ENCODE results near the gene SGIP1. TPM values are rescaled to one million over a fixed set of nuclear protein-coding genes. Genes with fewer than 3 reads are reported as not detected.

The SGIP1 gene
- total RNA-seq, 1 donor from 2014 or later = not detected

GRCh38 chr1:66532798-66533783 lies 862 bp upstream of the SGIP1 start:
- Mint-ChIP-seq H3K4me3 (peak overlapping the region; percentile 77), H3K27ac (no peak overlapping the region), H3K27me3 (peaks cover 35% of the 10 kb centered on the region), H3K4me1 (peaks cover 24% of the 10 kb centered on the region), H3K36me3 (ENCODE audit: low read depth) (no peaks in the 10 kb centered on the region), H3K9me3 (no peaks in the 10 kb centered on the region)
- ChIA-PET POLR2A (no interaction called here), CTCF (no interaction called here)
- intact Hi-C loops (cut with micrococcal nuclease) = no loop called here
- TF ChIP-seq CTCF (IDR thresholded peaks at IDR 0.05) = no peak
- DNase-seq = no peak
- ATAC-seq (ENCODE audit: low read depth) = no peak

GRCh38 chr1:66535061-66535460 lies 1.1 kb downstream of the SGIP1 start:
- no peak for DNase-seq
- H3K27ac Mint-ChIP-seq = no peak overlapping the region
- ChIA-PET CTCF (no interaction called here), POLR2A (no interaction called here)
- H3K4me1 Mint-ChIP-seq = peaks cover 24% of the 10 kb centered on the region
- ATAC-seq (ENCODE audit: low read depth) = no peak
- H3K9me3 Mint-ChIP-seq = no peaks in the 10 kb centered on the region
- no peaks in the 10 kb centered on the region for H3K36me3 Mint-ChIP-seq (ENCODE audit: low read depth)
- no peak overlapping the region for H3K4me3 Mint-ChIP-seq
- intact Hi-C loops (cut with micrococcal nuclease) = no loop called here
- H3K27me3 Mint-ChIP-seq = peaks cover 31% of the 10 kb centered on the region
- no peak for TF ChIP-seq CTCF (IDR thresholded peaks at IDR 0.05)

GRCh38 chr1:66535853-66536252 lies 1.9 kb downstream of the SGIP1 start:
- TF ChIP-seq CTCF (IDR thresholded peaks at IDR 0.05) = no peak
- Mint-ChIP-seq H3K27ac (no peak overlapping the region), H3K4me3 (no peak overlapping the region), H3K36me3 (ENCODE audit: low read depth) (no peaks in the 10 kb centered on the region), H3K9me3 (no peaks in the 10 kb centered on the region), H3K4me1 (peaks cover 24% of the 10 kb centered on the region), H3K27me3 (peaks cover 31% of the 10 kb centered on the region)
- ChIA-PET POLR2A (no interaction called here), CTCF (no interaction called here)
- DNase-seq (no peak), ATAC-seq (ENCODE audit: low read depth) (no peak)
- intact Hi-C loops (cut with micrococcal nuclease) = no loop called here

GRCh38 chr1:66537718-66538117 lies 3.8 kb downstream of the SGIP1 start:
- H3K4me1 Mint-ChIP-seq = peaks cover 13% of the 10 kb centered on the region
- H3K4me3 Mint-ChIP-seq = no peak overlapping the region
- H3K27me3 Mint-ChIP-seq = peaks cover 19% of the 10 kb centered on the region
- H3K9me3 Mint-ChIP-seq = no peaks in the 10 kb centered on the region
- H3K27ac Mint-ChIP-seq = no peak overlapping the region
- ChIA-PET CTCF (no interaction called here), POLR2A (no interaction called here)
- DNase-seq (no peak), ATAC-seq (ENCODE audit: low read depth) (no peak)
- no peak for TF ChIP-seq CTCF (IDR thresholded peaks at IDR 0.05)
- intact Hi-C loops (cut with micrococcal nuclease) = no loop called here
- H3K36me3 Mint-ChIP-seq (ENCODE audit: low read depth) = no peaks in the 10 kb centered on the region

GRCh38 chr1:66539491-66539890 lies 5.5 kb downstream of the SGIP1 start:
- CTCF ChIA-PET = no interaction called here
- Mint-ChIP-seq H3K4me1 (no peaks in the 10 kb centered on the region), H3K9me3 (no peaks in the 10 kb centered on the region), H3K4me3 (no peak overlapping the region), H3K36me3 (ENCODE audit: low read depth) (no peaks in the 10 kb centered on the region), H3K27me3 (peaks cover 8% of the 10 kb centered on the region), H3K27ac (no peak overlapping the region)
- TF ChIP-seq CTCF (IDR thresholded peaks at IDR 0.05) = no peak
- POLR2A ChIA-PET = no interaction called here
- ATAC-seq (ENCODE audit: low read depth) (no peak), DNase-seq (no peak)
- intact Hi-C loops (cut with micrococcal nuclease) = no loop called here
